Measurements from ENCODE around the gene ERVH48-1.
A peak's percentile ranks its signal among the peaks of the same experiment; 100 is the strongest.
"Not testable (repeated sequence)": the region's sequence is repeated elsewhere in the genome, so short reads cannot be mapped to it uniquely, and the experiment has no call there.

ERVH48-1 gene

DNA sequence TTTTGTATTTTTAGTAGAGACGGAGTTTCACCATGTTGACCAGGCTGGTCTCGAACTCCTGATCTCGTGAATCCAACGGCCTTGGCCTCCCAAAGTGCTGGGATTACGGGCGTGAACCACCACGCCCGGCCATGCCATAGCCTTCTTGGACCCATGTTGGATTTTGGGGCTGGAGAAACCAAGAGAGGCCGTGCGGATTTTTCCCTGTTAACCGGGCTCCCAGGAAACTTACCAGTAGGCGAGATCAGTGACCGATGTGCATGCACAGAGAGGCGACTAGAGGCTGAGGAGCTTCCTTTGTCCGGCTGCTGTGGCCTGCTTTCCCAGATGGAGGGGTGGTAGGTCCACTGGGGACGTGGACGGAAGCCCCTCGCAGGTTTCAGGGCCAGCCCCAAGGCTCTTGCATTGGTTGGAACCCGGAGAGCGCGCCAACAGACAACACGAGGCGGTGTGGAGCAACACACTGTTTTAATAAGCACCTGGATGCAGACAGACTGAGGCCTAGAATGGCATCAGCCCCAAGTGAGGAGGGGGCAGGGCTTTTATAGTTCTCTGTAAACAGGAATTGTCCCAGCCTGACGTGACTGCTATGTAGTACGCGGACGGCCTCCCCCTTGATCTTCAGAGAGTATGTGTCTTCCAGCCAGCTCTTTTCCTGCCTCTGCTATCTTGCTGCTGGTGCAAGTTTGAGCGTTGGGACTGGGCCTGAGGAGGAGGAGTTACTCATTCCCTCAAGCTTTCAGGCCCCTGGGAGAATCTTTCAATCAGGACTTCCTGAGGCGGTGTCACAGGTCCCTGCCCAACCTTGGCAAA lies at the start of gene ERVH48-1:
ERVH48-1 (minus strand) TSS at position 517 of the 813 bp plus-strand sequence. CDS start 6,624 bp downstream, outside the sequence.
- FAIRE-seq (no peak), DNase-seq (ENCODE audit: insufficient read length, low spot score) (no peak)

DNA sequence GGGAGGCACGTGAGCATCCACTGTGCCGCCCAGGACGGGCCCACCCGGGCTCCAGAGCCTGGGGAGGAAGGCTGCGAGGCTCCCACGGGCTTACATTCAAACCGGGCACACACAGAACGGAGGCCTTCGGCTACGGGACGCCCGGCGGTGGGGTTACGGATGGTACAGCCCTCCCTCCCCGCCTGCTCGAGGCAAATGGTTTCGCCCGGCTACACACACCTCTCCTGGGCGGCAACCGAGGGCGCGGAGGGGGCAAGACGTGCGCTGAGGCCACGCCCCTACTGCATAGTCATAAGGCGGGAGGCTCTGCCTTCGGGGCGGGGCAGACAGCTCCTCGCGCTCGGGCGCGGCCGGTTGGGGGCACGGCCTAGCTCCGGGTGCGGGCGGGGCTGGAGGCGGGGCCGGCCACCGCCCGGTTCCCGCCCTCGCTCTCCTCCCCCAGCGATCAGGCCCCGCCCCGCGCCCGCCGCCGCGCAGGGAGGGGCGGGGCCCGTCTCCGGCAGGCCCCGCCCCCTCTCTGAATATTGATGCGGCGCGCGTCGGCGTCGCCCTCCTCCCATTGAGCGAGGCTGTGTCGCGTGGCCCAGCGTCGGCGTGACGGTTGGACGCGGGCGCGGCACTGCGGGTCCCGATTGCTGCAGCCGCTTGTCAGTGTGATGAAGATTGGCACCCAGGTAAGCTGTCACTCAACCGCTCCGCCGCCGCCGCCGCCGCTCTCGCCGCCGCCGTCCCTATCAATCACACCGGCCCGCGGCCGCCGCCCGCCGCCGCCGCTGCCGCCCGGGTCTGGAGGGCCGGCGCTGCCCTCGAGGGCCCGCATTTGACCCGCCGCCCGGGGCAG lies 48.8 kb upstream of the ERVH48-1 start, which contains the start of gene PKNOX1:
PKNOX1 (plus strand) TSS at position 572 of the 841 bp plus-strand sequence. CDS start 29,820 bp downstream, outside the sequence.
- DNase-seq (ENCODE audit: insufficient read length, low spot score) (peak; percentile 97), FAIRE-seq (peak; percentile 94)

DNA sequence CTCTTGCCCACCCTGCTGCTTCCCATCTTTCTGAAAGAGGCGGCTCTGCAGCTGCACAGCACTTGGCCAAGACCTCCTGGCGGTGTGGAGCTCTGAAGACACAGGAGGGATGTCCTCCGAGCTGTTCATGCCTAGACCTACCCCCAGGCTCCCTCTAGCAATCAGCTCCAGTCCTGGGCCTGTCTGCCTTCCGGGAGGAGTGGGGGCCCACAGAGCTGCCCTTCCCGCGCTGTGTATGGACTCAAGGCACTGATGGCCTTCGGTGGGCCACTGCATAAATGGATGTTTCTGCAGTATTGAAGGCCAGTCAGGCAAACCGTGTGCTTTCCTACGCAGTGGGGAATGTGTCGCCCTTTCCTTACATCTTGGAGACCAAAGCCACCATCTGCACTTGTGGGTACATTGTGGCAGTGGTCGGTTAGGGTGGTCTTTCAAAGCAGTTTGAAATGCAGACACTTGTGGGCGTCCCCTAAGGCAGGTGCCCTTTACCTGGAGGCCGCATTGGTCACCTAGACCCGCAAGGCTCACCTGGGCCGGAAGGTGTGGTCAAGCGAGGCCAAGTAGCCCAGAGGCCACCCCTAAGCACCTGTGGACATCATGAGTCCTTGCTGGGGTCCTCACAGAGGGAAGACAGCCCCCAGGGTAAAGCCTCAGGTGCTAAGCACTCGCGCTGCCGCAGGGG lies 48.0 kb upstream of the ERVH48-1 start:
- FAIRE-seq = no peak
- DNase-seq (ENCODE audit: insufficient read length, low spot score) = no peak

DNA sequence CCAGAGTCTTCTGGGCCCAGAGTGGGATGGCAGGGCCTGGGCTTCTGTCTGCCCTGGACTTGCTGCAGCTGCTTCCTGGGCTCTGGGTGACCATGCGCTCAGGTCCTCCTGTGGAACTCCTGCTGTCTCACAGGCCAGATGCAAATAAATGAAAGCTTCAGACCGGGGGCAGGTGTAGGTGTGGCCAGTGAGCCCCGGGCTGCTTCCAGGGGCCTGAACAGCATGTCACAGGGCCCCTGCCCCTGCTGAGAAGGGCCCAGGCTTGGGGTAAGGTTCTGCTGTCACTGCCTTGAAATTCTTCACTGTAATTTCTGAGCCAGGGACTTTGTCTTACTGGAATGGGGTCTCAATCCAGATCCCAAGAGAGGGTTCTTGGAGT lies 46.5 kb upstream of the ERVH48-1 start:
- no peak for FAIRE-seq
- no peak for DNase-seq (ENCODE audit: insufficient read length, low spot score)

DNA sequence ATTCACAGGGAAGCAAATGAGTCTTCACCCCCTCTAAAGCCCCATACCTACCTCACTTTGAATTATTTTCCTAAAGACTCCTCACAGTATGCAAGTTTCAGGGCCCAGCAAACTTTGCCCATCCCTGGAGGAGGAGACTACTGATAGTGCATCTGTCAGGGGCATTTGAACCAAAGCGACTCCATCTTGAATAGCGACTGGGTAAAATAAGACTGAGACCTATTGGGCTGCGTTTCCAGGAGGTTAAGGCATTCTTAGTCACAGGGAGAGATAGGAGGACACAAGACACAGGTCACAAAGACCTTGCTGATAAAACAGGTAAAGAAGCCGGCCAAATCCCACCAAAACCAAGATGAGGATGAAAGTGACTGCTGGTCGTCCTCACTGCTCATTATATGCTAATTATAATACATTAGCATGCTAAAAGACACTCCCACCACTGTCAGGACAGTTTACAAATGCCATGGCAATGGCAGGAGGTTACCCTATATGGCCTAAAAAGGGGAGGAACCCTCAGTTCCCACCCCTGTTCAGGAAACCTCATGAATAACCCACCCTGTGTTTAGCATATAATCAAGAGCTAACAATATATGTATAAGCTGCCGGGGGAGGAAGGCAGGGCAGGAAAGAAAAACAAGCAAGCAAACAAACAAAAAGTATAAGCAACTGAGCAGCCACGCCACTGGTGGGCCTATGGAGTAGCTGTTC lies 45.7 kb upstream of the ERVH48-1 start:
- FAIRE-seq = no peak
- DNase-seq (ENCODE audit: insufficient read length, low spot score) = no peak

DNA sequence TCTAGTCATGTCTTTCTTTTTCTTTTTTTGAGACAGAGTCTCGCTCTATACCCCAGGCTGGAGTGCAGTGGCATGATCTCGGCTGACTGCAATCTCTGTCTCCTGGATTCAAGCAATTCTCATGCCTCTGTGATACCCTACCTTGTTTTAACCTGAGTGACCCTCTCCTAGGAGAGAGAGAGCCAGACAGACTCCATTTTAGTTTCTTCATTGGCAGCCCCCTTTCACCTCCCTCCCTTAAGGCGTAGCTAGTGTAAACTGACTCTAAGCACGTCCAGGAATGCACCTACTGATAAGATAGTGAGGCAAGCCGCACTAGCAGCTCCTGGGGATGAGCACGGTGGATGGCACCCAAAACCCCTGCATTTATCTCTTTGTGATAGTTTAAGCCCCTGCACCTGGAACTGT lies 43.8 kb upstream of the ERVH48-1 start:
- no peak for FAIRE-seq
- DNase-seq (ENCODE audit: insufficient read length, low spot score) = no peak

DNA sequence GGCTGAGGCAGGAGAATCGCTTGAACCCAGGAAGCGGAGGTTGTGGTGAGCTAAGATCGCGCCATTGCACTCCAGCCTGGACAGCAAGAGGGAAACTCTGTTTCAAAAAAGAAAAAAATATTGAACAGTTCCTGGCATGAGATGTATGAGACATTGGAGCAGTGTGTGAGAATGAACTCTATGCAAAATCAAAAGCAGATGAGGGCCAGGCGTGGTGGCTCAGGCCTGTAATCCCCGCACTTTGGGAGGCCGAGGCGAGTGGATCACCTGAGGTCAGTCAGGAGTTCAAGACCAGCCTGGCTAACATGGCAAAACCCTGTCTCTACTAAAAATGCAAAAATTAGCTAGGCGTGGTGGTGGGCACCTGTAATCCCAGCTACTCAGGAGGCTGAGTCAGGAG lies 42.2 kb upstream of the ERVH48-1 start:
- not testable (repeated sequence) for FAIRE-seq; DNase-seq (ENCODE audit: insufficient read length, low spot score)

DNA sequence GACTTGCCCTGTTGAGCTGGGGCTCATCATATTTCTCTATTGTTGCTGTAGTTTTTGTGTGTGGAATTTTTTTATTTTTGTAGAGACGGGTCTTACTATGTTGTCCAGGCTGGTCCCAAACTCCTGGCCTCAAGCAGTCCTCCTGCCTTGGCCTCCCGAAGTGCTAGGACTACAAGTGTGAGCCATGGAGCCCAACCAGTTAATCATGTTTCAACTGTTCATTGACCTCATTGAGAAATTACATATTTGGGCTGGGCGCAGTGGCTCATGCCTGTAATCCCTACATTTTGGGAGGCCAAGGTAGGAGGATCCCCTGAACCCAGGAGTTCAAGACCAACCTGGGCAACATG lies 39.8 kb upstream of the ERVH48-1 start:
- FAIRE-seq = no peak
- DNase-seq (ENCODE audit: insufficient read length, low spot score) = no peak

DNA sequence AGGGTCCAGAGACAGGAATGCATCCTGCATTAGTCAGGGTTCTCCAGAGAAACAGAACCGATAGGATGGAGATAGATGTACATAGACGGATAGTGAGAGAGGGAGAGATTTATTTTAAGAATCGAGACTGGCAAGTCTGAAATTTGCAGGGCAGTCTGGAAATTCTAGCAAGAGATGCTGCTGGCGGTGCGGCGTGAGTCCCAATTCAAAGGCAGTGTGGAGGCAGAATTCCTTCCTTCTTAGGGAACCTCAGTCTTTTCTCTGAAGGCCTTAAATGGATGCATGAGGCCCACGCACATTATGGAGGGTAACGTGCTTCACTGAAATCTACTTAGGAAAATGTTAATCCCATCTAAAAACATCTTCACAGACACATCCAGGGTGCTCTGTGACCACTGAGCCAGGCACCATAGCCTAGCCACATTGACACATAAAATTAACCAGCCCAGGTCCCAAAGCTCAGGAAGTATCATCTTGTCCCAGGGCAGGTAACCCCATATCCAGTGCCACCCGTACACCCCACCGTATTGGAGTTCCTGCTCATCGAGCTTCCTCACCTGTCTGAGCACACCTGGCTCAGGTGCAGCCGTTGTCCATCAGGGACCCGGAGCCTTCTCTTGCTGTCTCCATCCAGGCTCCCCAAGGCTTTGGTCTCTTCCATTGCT lies 39.2 kb upstream of the ERVH48-1 start:
- no peak for FAIRE-seq

DNA sequence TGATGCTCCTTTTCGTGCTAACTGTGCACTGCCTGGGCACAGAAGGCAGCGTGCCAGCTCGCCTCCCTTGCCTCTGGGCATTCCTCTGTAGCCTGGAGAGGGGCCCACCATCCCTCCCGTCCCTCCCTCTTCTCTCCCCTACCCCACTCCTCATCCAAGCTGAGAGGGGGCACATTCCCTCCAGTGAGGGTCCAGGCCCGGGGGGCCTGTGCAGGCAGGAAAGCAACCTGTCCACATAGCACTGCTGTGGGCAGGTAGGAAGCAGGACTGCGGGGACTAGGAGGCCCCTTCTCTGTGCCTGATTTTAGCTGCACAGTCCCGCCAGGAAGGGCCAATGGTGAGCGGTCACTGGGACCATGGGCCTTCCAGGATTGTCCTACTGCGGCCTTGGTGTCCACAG lies 38.7 kb upstream of the ERVH48-1 start:
- DNase-seq (ENCODE audit: insufficient read length, low spot score) = no peak
- no peak for FAIRE-seq

More for the DNA sequence above, 39.2 kb upstream of the ERVH48-1 start:
- no peak for DNase-seq (ENCODE audit: insufficient read length, low spot score)

DNA sequence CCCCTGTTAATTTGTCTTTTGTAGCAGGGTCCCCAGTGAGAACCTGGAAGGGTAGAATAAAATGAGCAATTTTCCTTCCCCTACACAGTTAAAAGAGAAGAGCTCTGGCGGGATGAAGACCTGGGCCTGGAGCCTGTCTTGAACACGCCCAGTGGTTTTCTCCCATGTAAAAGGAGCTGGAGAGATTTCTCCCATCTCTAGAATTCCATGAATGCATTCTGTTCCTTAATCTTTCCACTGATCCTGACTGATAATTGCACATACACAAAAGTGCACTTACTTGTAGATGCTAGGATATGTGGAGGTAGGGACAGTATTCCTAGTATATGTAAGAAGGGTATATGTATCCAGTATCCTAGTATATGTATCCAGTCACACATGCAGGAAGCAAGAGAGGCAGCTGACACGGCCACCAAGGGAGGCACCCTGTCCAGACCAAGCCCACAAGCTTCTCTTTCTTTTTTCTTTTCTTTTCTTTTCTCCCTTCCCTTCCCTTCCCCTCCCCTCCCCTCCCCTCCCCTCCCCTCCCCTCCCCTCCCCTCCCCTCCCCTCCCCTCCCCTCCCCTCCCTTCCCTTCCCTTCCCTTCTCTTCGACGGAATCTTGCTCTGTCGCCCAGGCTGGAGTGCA lies 37.1 kb upstream of the ERVH48-1 start:
- FAIRE-seq = no peak
- DNase-seq (ENCODE audit: insufficient read length, low spot score) = no peak

DNA sequence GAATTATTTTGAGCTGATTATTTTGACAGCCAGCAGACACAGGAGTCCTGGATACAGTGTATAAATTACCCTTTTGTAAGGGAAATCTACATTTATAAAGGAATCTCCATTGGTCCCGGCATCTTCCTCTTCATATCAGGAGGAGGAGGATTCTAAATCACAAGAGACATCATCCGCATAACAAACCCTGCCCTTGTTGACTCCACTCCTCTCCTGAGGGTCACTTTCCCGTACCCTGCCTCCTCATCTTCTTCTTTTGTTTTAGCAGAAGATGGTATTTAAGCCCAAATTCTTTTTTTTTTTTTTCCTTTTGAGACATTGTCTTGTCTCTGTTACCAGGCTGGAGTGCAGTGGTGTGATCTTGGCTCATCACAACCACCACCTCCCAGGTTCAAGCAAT lies 34.3 kb upstream of the ERVH48-1 start:
- no peak for DNase-seq (ENCODE audit: insufficient read length, low spot score)

DNA sequence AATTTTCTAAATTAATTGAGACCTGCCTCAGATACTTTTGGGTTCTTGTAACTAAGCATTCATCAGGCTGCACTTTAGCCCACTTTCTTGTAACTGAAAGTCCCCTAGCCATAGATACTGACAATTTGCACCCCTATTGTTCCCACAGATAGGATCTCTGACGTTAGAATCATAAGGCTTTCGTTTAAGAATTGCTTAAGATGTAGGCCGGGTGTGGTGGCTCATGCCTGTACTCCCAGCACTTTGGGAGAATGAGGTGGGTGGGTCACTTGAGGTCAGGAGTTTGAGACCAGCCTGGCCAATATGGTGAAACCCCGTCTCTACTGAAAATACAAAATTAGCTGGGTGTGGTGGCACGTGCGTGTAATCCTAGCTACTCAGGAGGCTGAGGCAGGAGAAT lies 32.7 kb upstream of the ERVH48-1 start:
- FAIRE-seq; DNase-seq (ENCODE audit: insufficient read length, low spot score): not testable (repeated sequence)

More for the DNA sequence above, 34.3 kb upstream of the ERVH48-1 start:
- no peak for FAIRE-seq

DNA sequence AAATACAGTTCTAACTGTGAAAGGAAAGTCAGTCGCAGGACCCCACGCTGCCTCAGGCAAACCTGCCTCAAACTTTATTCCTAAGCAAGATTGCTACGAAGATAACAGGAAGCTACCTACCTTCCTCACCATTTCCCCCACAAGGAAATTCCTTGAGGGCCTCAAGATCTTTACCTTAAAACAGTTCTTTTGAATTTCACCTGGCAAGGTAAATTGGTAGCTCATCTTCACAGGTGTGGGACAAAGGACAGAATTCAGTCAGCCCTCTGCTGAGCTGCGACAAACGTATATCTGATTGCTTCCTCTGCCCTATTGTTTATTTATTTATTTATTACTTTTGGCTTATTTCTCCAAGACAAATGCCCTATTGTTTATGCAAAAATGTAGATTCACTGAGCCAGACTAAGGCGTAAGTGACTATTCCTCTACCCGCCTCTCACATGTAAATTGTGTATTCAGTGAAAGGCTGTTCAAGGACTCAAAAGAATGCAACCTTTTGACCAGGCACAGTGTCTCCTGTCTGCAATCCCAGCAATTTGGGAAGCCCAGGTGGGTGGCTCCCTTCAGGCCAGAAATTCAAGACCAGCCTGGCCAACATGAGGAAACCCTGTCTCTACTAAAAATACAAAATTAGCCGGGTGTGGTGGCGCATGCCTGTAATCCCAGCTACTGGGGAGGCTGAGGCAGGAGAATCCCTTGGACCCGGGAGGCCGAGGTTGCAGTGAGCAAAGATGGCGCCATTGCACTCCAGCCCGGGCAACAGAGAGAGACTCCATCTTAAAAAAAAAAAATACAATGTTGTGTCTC lies 31.6 kb upstream of the ERVH48-1 start:
- DNase-seq (ENCODE audit: insufficient read length, low spot score) (no peak), FAIRE-seq (no peak)

DNA sequence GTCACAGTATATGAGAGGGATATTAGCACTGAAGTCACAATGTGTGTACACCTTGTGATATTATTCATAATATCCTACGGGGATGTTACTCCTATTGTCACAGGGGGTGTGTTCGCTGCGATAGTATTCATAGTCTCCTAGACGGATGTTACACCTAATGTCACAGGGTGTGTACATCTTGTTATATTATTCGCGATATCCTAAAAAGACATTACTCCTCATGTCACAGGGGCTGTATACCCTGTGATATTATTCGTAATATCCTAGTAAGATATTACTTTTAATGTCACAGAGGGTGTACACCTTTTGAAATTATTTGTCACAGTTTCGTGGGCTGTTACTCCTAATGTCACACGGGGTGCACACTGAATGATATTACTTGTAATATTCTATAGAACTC lies 25.8 kb upstream of the ERVH48-1 start:
- not testable (repeated sequence) for FAIRE-seq

DNA sequence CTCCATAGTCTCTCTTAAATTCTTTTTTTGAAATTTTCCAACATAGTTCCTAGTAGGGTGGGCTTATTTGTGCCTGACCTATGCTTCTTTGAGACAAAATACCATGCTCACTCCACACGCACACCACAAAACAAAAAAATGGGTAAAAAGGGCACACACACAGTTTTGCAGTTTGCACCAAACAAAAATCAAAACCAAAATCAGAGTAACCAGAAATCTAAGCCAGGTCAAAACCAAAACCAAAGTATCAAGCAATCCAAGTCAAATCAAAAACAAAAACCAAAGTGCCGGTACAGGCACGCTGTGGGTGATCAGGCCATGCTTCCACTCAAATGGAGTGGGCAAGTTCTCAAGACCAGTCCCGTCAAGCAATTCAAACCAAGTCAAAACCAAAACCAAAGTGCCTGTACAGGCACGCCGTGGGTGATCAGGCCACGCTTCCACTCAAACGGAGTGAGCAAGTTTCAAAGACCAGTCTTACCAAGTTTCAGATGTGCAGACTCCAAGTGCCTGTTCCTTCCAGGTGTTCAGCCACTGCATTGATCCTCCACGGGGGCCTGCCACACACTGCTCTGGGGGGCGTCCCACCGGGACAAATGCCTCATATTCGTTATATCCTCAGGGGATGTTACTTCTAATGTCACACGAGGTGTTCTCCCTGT lies 23.8 kb upstream of the ERVH48-1 start:
- FAIRE-seq; DNase-seq (ENCODE audit: insufficient read length, low spot score): not testable (repeated sequence)

More for the DNA sequence above, 25.8 kb upstream of the ERVH48-1 start:
- not testable (repeated sequence) for DNase-seq (ENCODE audit: insufficient read length, low spot score)

DNA sequence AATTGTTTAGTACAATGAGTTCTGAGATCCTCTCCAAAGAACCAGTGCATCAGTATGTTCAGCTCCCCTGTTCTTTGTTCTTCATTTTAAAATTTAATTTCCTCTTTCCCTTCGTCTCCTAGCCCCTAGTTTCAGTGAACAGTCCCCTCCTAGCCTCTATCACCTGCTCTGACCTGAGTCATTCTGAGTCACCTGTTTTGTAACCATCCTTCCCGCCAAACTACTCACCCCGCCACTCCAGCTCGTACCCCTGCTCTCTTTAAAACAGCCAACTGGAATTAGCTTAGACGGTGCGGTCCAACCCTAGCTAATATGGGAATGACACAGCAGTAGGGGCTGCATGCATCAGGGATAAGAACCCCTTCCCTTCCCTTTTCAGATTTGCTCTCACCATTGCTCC lies 16.8 kb upstream of the ERVH48-1 start:
- FAIRE-seq = no peak

DNA sequence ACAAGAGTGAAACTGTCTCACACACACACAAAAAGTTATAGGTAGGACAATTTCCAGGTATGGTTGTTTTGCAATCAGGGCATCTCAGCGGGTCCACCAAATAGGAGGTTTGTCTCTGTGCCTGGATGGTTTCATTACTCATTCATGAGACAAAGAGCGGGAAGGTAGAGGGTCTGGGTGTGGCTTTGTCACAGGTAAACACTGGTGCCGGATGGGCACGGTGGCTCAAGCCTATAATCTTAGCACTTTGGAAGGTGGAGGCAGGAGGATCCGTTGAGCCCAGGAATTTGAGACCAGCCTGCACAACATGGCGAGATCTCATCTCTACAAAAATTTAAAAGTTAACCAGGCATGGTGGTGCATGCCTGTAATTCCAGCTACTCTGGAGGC lies 16.3 kb upstream of the ERVH48-1 start:
- FAIRE-seq (no peak), DNase-seq (ENCODE audit: insufficient read length, low spot score) (no peak)

More for the DNA sequence above, 16.8 kb upstream of the ERVH48-1 start:
- no peak for DNase-seq (ENCODE audit: insufficient read length, low spot score)
